ENCODE data around the gene DHRS4.

Gene DHRS4

GRCh38 chr14:23953464-23954278, at the start of gene DHRS4:
Gene DHRS4 (plus strand): TSS chr14:23953770. CDS start chr14:23953789, 19 bp downstream.
- peak; percentile 75 for DNase-seq

- DNase-seq = peak; percentile 8
Observed at GRCh38 chr14:23910101-23910875, 43.3 kb upstream of the DHRS4 start.

- no peak for DNase-seq
Observed at GRCh38 chr14:23910876-23911210, 42.7 kb upstream of the DHRS4 start.

GRCh38 chr14:23915559-23915958, 38.0 kb upstream of the DHRS4 start:
- no peak for DNase-seq

- DNase-seq = no peak
Observed at GRCh38 chr14:23916004-23916403, 37.6 kb upstream of the DHRS4 start.

GRCh38 chr14:23916446-23916845, 37.1 kb upstream of the DHRS4 start:
- DNase-seq = no peak

- no peak for DNase-seq
Observed at GRCh38 chr14:23922545-23922944, 31.0 kb upstream of the DHRS4 start.

GRCh38 chr14:23925523-23926075, 28.0 kb upstream of the DHRS4 start:
- no peak for DNase-seq

- no peak for DNase-seq
Observed at GRCh38 chr14:23926543-23926942, 27.0 kb upstream of the DHRS4 start.

- no peak for DNase-seq
Observed at GRCh38 chr14:23929136-23929535, 24.4 kb upstream of the DHRS4 start.

- peak; percentile 73 for DNase-seq
Observed at GRCh38 chr14:23929822-23930294, 23.7 kb upstream of the DHRS4 start.

GRCh38 chr14:23930742-23931141, 22.8 kb upstream of the DHRS4 start:
- DNase-seq = no peak

- DNase-seq = no peak
Observed at GRCh38 chr14:23931721-23932289, 21.8 kb upstream of the DHRS4 start.

GRCh38 chr14:23932639-23933038, 20.9 kb upstream of the DHRS4 start:
- no peak for DNase-seq

- DNase-seq = no peak
Observed at GRCh38 chr14:23933108-23933741, 20.3 kb upstream of the DHRS4 start.

GRCh38 chr14:23933742-23934128, 19.8 kb upstream of the DHRS4 start:
- no peak for DNase-seq

- DNase-seq = no peak
Observed at GRCh38 chr14:23935158-23935557, 18.4 kb upstream of the DHRS4 start.

GRCh38 chr14:23936084-23936829, 17.3 kb upstream of the DHRS4 start:
- DNase-seq = no peak

GRCh38 chr14:23937203-23937602, 16.4 kb upstream of the DHRS4 start:
- DNase-seq = no peak

GRCh38 chr14:23938823-23939222, 14.7 kb upstream of the DHRS4 start:
- no peak for DNase-seq

- no peak for DNase-seq
Observed at GRCh38 chr14:23939607-23940326, 13.8 kb upstream of the DHRS4 start.

- no peak for DNase-seq
Observed at GRCh38 chr14:23941230-23941629, 12.3 kb upstream of the DHRS4 start.
